Activated gamma-delta T cell treated with Interleukin-2 at 50 U/mL for 16 hours (primary cell): ENCODE data around the gene ARHGAP18.

Experiments used
- DNase-seq: peaks from one replicate; pipeline ENCODE4 v3.0.0-alpha.2; 2020

The ARHGAP18 gene

GRCh38 chr6:129691043-129691640 is 18.8 kb downstream of the ARHGAP18 start:
- no peak for DNase-seq

- DNase-seq: peak; percentile 31
These were observed 22.9 kb downstream of the ARHGAP18 start for GRCh38 chr6:129686941-129687627.

- no peak for DNase-seq
These were observed 24.3 kb downstream of the ARHGAP18 start for GRCh38 chr6:129685662-129686031.

DNA sequence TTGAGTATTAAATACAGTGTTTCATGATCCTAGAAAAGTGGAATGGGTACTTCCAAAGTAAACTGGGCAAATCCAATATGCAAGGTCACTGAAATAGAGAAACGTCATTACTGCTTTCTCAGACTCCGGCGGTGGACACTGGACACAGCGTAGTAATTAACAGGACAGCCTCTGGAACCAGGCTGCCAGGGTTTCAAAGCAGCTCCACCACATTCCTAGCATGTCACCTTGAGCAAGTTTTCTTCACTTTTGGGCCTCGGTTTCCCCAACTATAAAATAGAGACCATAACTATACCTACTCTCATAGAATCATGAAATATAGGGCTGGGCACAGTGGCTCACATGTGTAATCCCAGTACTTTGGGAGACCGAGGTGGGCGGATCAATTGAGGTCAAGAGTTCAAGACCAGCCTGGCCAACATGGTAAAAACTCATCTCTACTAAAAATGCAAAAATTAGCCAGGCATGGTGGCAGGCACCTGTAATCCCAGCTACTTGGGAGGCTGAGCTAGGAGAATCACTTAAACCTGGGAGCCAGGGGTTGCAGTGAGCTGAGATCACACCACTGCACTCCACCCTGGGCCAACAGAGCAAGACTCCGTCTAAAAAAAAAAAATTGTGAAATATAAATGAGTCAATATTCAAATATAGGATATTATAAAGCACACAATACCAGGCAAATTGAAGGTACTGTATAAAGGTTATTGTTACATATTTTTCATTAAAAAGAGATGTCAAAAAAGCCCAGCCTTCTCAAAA is 24.9 kb downstream of the ARHGAP18 start:
- DNase-seq: no peak

DNA sequence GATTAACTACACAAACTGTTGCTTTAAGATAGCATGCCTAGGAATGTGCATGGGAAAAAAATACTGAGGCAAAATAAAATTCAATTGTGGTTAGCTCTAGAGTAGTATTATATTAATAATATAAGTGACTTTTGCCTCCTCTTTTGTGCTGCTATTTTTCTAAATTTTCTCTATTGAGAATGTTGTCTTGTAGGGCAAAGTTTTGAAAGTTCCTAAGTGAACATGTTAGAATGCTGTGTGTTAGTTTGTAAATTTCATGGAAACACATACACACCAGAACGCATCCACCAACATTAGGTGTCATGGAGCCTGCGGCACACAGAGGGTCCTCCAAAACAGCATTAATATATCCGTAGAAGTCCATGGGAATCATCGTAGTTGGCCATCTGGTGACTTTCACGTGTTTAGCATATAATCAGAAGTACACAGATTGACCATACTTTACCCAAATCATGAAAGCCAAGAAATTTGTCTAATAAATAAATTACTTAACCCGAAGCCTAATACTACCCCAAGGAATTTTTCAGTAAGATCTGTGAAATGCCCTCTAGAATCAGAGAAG is 25.6 kb downstream of the ARHGAP18 start:
- DNase-seq: no peak

DNA sequence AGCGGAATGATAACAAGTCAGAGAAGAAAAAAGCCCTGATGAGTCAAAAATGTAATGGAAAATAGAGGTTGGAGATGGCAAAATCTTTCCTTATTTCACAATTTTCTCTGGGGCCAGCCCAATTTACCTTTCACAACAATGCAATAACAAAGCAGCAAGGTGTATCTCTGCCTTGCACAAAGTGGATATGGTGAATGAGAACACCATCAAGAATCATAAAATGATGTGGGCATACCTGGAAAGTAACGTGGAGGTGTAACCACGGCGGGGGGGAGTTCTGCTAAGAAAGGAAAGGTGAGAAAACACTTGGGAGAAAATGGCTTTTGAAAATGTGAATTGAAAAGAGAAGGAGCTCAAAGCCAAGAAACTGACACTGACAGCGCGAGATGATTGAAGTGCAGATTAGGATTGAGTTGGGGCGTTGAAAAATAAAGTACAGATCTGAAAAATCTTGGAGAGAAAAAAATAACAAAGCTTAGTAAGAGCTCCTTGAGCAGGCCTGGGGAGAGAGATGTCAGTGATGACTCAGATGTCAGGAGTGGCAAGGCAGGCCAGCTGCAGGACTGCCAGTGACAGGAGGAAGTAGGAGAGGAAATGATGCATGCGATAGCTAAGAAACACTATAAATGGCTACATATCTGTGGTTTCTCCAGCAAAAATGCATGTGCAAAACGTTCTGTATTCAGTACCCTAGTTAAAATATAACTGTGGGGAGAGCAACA is 26.2 kb downstream of the ARHGAP18 start:
- peak; percentile 61 for DNase-seq

DNA sequence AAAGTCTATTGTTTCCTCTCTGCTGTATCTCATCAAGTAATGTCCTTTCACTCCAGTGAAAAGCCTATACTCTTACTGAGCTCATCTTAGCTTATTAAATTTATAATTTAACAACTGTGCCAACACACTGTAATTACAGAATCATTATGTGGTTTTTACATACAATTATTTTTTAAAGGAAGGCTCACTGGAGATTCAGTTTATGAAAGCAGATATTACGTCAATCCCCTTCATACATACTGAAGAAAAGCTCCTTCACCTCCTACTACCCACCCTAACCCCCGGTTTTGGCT is 28.1 kb downstream of the ARHGAP18 start:
- no peak for DNase-seq

DNA sequence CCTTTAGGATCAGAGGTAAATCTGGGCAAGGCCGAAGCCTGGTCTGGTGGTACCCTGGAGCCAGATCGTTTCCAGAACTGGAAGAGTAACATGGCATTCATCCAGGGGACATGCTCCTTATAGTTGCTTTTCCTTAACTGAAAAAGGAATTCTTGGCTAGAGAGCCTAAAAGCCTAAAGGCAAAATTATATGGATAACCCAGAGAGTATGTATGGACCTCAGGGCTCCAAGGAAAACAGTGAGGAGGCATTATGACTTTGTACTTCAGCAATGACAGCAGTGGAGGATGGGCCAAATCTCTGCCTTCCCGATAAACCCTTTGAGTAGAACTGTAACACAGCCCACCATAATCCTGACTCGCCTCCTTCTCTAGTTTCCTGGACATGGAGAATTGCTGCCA is 29.3 kb downstream of the ARHGAP18 start:
- DNase-seq: no peak

GRCh38 chr6:129679758-129680157 is 30.2 kb downstream of the ARHGAP18 start:
- DNase-seq: no peak

GRCh38 chr6:129679275-129679674 is 30.7 kb downstream of the ARHGAP18 start:
- no peak for DNase-seq

DNA sequence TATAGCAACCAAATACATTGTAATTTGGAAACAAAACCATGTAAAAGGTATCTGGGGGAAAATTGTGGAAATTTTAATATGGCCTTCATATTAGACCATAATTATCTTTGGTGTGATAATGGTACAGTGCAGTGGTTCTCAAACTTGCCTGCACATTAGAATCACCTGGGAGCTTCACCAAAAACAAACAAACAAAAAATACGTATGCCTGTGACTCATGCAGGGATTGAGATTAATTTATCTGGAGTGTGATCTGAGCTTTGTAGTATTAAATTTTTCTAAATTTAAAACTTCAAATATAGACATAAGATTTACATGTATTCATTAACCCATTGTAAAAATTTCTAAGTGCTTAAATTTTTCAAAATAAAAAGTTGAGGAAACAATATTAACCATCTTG is 31.5 kb downstream of the ARHGAP18 start:
- no peak for DNase-seq

DNA sequence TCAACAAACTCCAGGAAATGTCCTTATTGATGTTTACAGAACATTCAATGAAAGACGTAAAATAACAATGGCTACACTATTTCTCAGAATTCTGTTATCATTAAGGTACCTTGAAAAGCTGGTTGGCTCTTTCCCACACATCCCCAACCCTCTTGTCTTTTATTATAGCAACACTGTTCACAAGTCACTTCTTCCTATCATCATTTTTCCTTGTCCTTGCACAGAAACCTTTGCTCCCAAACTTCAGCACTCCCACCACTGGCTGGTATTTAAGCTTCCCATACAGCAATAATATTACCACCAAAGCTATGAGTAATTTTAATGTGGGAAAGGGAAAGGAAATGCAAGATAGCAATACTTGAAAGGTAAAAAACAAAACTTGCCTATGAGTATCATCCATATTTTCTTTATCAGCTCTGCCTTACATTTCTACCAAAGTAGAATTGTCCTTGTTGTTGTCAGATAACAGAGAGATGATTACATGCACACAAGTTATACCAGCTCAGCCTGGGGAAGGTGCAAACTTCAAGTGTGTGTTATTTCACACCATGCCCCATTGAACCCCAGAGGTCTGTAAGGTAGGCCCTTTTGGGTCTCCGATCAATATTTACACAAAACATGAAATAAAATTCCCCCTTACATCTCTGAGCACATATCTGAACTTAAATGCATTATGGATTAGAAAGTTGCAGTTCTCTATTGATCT is 32.2 kb downstream of the ARHGAP18 start:
- DNase-seq: no peak

DNA sequence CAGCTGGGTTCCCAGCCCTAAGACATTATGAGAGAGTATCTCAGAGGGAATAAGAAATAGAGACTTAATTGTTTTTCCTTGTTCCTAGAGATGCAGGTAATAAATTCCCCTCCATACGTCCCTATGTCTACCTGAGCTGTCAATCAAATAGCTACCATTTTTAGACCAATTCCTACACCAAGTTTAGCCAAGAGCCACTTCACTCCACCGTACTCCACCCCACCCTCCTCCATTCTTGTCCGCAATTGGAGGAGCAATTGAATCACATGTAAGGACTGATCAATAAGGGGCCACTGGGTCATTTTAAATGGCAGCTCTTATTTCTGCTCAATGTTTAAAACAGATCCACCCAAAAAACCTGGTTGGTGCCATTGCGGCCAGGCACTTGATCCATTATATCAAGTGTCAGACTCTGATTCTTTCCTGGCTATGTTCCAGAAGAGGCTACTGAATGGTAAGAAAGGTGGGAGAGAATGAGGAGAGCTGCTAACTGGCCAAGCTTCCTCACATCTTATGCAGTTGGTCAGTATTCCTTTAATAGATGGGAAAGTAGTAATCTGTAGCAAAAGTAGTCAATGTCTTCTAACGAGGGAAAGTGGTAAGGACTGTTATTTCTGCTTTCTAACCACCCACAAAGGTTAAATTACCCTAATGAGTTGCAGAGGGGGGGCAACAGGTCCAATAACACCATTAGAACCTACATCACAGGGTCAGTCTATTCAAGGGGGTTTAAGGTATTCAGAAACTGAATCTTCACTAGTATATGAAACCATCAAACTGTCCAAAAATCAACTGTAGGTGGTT is 34.1 kb downstream of the ARHGAP18 start:
- DNase-seq: no peak

- no peak for DNase-seq
These were observed 36.2 kb downstream of the ARHGAP18 start for GRCh38 chr6:129673748-129674147.

- peak; percentile 14 for DNase-seq
These were observed 36.9 kb downstream of the ARHGAP18 start for GRCh38 chr6:129672881-129673631.

GRCh38 chr6:129672341-129672682 is 37.7 kb downstream of the ARHGAP18 start:
- no peak for DNase-seq

GRCh38 chr6:129671442-129672340 is 38.3 kb downstream of the ARHGAP18 start:
- peak; percentile 36 for DNase-seq

GRCh38 chr6:129670634-129671033 is 39.3 kb downstream of the ARHGAP18 start:
- no peak for DNase-seq

- DNase-seq: no peak
These were observed 42.4 kb downstream of the ARHGAP18 start for GRCh38 chr6:129667621-129668020.

DNA sequence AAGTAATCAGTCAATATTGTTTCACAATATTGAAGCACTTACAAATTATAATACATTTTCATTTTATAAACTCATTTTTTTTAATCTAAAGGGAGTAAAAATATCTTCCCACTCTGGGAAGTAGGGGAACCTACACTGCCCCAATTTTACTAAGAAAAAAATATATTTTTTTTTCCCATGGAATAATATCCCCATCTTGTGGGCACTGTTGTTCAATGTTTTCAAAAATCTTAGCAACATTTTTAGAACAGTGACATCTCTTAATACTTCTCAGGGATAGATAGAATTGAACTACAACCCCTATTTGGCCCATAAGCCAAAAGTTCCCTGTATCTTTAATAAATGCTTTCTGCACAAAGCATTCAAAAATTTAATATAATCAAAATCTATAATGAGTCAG is 42.9 kb downstream of the ARHGAP18 start:
- no peak for DNase-seq
